GM19240 (cell line): ENCODE data around the gene PDPR.
"Not testable (repeated sequence)": the region's sequence is repeated elsewhere in the genome, so short reads cannot be mapped to it uniquely, and the experiment has no call there.

ENCODE experiments used
- DNase-seq: peaks from one replicate; pipeline ENCODE4 v3.0.0; 2011; ENCODE audit warnings: low spot score; ENCODE audit not compliant: insufficient read length

The PDPR gene

GRCh38 chr16:70161350-70161749, 47.2 kb downstream of the PDPR start:
- DNase-seq, result no peak

GRCh38 chr16:70162041-70162451, 47.9 kb downstream of the PDPR start:
- DNase-seq, result no peak

GRCh38 chr16:70163596-70163995, 49.5 kb downstream of the PDPR start:
- DNase-seq, result no peak

- DNase-seq, result not testable (repeated sequence)
Measured at GRCh38 chr16:70166688-70167087, 52.6 kb downstream of the PDPR start.

- DNase-seq, result not testable (repeated sequence)
Measured at GRCh38 chr16:70173212-70173837, 59.2 kb downstream of the PDPR start, which contains the start of gene CLEC18C. Gene CLEC18C (plus strand): TSS chr16:70173787. CDS start chr16:70174279, 492 bp downstream.

GRCh38 chr16:70173916-70174315, 59.8 kb downstream of the PDPR start:
- DNase-seq, result not testable (repeated sequence)

- not testable (repeated sequence) for DNase-seq
Measured at GRCh38 chr16:70174387-70174932, 60.3 kb downstream of the PDPR start.

- not testable (repeated sequence) for DNase-seq
Measured at GRCh38 chr16:70187858-70188607, 73.9 kb downstream of the PDPR start.

GRCh38 chr16:70188608-70188915, 74.4 kb downstream of the PDPR start:
- not testable (repeated sequence) for DNase-seq

GRCh38 chr16:70190574-70190973, 76.4 kb downstream of the PDPR start:
- not testable (repeated sequence) for DNase-seq

- not testable (repeated sequence) for DNase-seq
Measured at GRCh38 chr16:70196683-70197300, 82.7 kb downstream of the PDPR start.

GRCh38 chr16:70197611-70198010, 83.5 kb downstream of the PDPR start:
- DNase-seq, result not testable (repeated sequence)

- DNase-seq, result not testable (repeated sequence)
Measured at GRCh38 chr16:70198230-70198629, 84.1 kb downstream of the PDPR start.

- DNase-seq, result not testable (repeated sequence)
Measured at GRCh38 chr16:70198666-70199065, 84.5 kb downstream of the PDPR start.

GRCh38 chr16:70199170-70199569, 85.0 kb downstream of the PDPR start:
- DNase-seq, result not testable (repeated sequence)

GRCh38 chr16:70200063-70200462, 85.9 kb downstream of the PDPR start:
- DNase-seq, result not testable (repeated sequence)

GRCh38 chr16:70203508-70203907, 89.4 kb downstream of the PDPR start:
- DNase-seq, result not testable (repeated sequence)

- not testable (repeated sequence) for DNase-seq
Measured at GRCh38 chr16:70204010-70204409, 89.9 kb downstream of the PDPR start.

- not testable (repeated sequence) for DNase-seq
Measured at GRCh38 chr16:70204668-70205405, 90.7 kb downstream of the PDPR start.

GRCh38 chr16:70206382-70206781, 92.2 kb downstream of the PDPR start:
- not testable (repeated sequence) for DNase-seq
